Hepatocyte (in vitro differentiated cells): ENCODE results near the gene TMEM239. TPM values are rescaled to one million over a fixed set of nuclear protein-coding genes. Genes with fewer than 3 reads are reported as not detected.
"Not testable (repeated sequence)": the region's sequence is repeated elsewhere in the genome, so short reads cannot be mapped to it uniquely, and the experiment has no call there.

Experiments
- DNase-seq: peaks from one replicate; pipeline ENCODE4 v3.0.0-alpha.2; 2016; ENCODE audit warnings: low spot score
- H2AFZ ChIP-seq: fragments of 200-600 bp; sonication (generic); 2 replicates; pipeline ENCODE4 v1.6.0; 2016; ENCODE audit warnings: antibody characterized with exemption, mild to moderate bottlenecking
- H3K27ac ChIP-seq: fragments of 200-600 bp; sonication (generic); 2 replicates; pipeline ENCODE4 v1.5.1; 2016; ENCODE audit warnings: mild to moderate bottlenecking
- H3K27me3 ChIP-seq: fragments of 200-600 bp; sonication (generic); 2 replicates; pipeline ENCODE4 v1.6.1; 2016
- H3K36me3 ChIP-seq: fragments of 200-600 bp; sonication (generic); replicated peaks from 2 replicates; pipeline ENCODE4 v1.5.1; 2016; ENCODE audit warnings: low read depth; ENCODE audit not compliant: insufficient read depth
- H3K4me1 ChIP-seq: fragments of 200-600 bp; sonication (generic); 2 replicates; pipeline ENCODE4 v1.5.1; 2016; ENCODE audit warnings: mild to moderate bottlenecking, moderate library complexity; ENCODE audit not compliant: insufficient read depth
- H3K4me2 ChIP-seq: fragments of 200-600 bp; sonication (generic); 2 replicates; pipeline ENCODE4 v1.6.0; 2016
- H3K4me3 ChIP-seq: fragments of 200-600 bp; sonication (generic); 2 replicates; pipeline ENCODE4 v1.5.1; 2016; ENCODE audit warnings: mild to moderate bottlenecking
- H3K79me2 ChIP-seq: fragments of 200-600 bp; sonication (generic); 2 replicates; pipeline ENCODE4 v1.6.0; 2017; ENCODE audit warnings: mild to moderate bottlenecking
- H3K9me2 ChIP-seq: fragments of 200-600 bp; sonication (generic); replicated peaks from 2 replicates; pipeline ENCODE4 v1.6.0; 2017; ENCODE audit warnings: mild to moderate bottlenecking; ENCODE audit not compliant: insufficient read depth
- H3K9me3 ChIP-seq: fragments of 200-600 bp; sonication (generic); 2 replicates; pipeline ENCODE4 v1.5.1; 2016; ENCODE audit warnings: low read depth, mild to moderate bottlenecking
- H4K20me1 ChIP-seq: fragments of 200-600 bp; sonication (generic); 2 replicates; pipeline ENCODE4 v1.6.0; 2016; ENCODE audit warnings: mild to moderate bottlenecking; ENCODE audit not compliant: insufficient read depth, poor library complexity, severe bottlenecking
- EZH2 ChIP-seq: fragments of 200-600 bp; sonication (generic); IDR thresholded peaks from 2 replicates; pipeline ENCODE4 v1.6.1; 2016; ENCODE audit warnings: antibody characterized with exemption, mild to moderate bottlenecking, borderline replicate concordance
- EZH2phosphoT487 ChIP-seq: fragments of 200-600 bp; sonication (generic); IDR thresholded peaks from one replicate; pipeline ENCODE4 v1.6.1; 2018; ENCODE audit warnings: antibody characterized with exemption, mild to moderate bottlenecking, low read depth, moderate library complexity; ENCODE audit not compliant: unreplicated experiment, severe bottlenecking
- WGBS: methylation state at CpG from one replicate; pipeline ENCODE4 v1.1.6; 2016; ENCODE audit warnings: low lambda C conversion rate; ENCODE audit errors: missing lambda C conversion rate; 5-methylcytosine and 5-hydroxymethylcytosine counted together
- polyA plus RNA-seq: library from polyadenylated mRNA; unstranded; fragments of >200 nt; fragmentation: Nextera tagmentation; extraction: Ambion mirVana; gene quantifications from 2 replicates; pipeline ENCODE4 v1.2.1, GENCODE V29; 2016
- total RNA-seq: library from RNA; depleted of rRNA; stranded (reverse); fragments of >200 nt; gene quantifications from 2 replicates; pipeline ENCODE4 v1.2.3, GENCODE V29; 2014
- TF ChIP-seq, protein P1 (sequence below): fragments of 200-600 bp; sonication (generic); IDR thresholded peaks from 2 replicates; pipeline ENCODE4 v1.5.1; 2016; ENCODE audit warnings: antibody characterized with exemption, mild to moderate bottlenecking; ENCODE audit not compliant: poor library complexity

TMEM239 gene
- total and polyA plus RNA-seq, 2 experiments from 2014 or later = not detected

- Histone ChIP-seq H3K4me2 (no peak overlapping the region), H3K4me1 (no peaks in the 10 kb centered on the region), H3K4me3 (no peak overlapping the region), H4K20me1 (no peaks in the 10 kb centered on the region), H3K36me3 (no peaks in the 10 kb centered on the region), H3K27me3 (peaks cover 65% of the 10 kb centered on the region), H3K9me2 (no peaks in the 10 kb centered on the region), H3K27ac (no peak overlapping the region), H2AFZ (no peak overlapping the region), H3K9me3 (no peaks in the 10 kb centered on the region), H3K79me2 (no peaks in the 10 kb centered on the region)
- 48% methylated on average over 4 of the region's 4 CpGs for WGBS
- no peak for TF ChIP-seq EZH2phosphoT487
- no peak for TF ChIP-seq EZH2
- TF ChIP-seq, protein P1, sequence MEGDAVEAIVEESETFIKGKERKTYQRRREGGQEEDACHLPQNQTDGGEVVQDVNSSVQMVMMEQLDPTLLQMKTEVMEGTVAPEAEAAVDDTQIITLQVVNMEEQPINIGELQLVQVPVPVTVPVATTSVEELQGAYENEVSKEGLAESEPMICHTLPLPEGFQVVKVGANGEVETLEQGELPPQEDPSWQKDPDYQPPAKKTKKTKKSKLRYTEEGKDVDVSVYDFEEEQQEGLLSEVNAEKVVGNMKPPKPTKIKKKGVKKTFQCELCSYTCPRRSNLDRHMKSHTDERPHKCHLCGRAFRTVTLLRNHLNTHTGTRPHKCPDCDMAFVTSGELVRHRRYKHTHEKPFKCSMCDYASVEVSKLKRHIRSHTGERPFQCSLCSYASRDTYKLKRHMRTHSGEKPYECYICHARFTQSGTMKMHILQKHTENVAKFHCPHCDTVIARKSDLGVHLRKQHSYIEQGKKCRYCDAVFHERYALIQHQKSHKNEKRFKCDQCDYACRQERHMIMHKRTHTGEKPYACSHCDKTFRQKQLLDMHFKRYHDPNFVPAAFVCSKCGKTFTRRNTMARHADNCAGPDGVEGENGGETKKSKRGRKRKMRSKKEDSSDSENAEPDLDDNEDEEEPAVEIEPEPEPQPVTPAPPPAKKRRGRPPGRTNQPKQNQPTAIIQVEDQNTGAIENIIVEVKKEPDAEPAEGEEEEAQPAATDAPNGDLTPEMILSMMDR = no peak
- DNase-seq = no peak
Observed at GRCh38 chr20:2806351-2806701, 9.8 kb upstream of the TMEM239 start.

GRCh38 chr20:2807019-2807418 lies 9.1 kb upstream of the TMEM239 start:
- Histone ChIP-seq H3K27ac (no peak overlapping the region), H3K4me3 (no peak overlapping the region), H3K9me2 (no peaks in the 10 kb centered on the region), H3K9me3 (no peaks in the 10 kb centered on the region), H3K79me2 (no peaks in the 10 kb centered on the region), H3K4me2 (no peak overlapping the region), H4K20me1 (no peaks in the 10 kb centered on the region), H2AFZ (no peak overlapping the region), H3K4me1 (no peaks in the 10 kb centered on the region), H3K36me3 (no peaks in the 10 kb centered on the region), H3K27me3 (peaks cover 59% of the 10 kb centered on the region)
- DNase-seq = no peak
- no peak for TF ChIP-seq EZH2
- TF ChIP-seq EZH2phosphoT487 = no peak
- TF ChIP-seq, protein P1 = no peak
- WGBS = 96% methylated on average over 4 of the region's 4 CpGs

GRCh38 chr20:2807929-2808328 lies 8.2 kb upstream of the TMEM239 start:
- H3K36me3 ChIP-seq, DNase-seq, H3K4me2 ChIP-seq, H2AFZ ChIP-seq, H3K4me1 ChIP-seq, H3K9me3 ChIP-seq, H3K79me2 ChIP-seq, H3K27ac ChIP-seq, H4K20me1 ChIP-seq, H3K4me3 ChIP-seq, H3K9me2 ChIP-seq: not testable (repeated sequence)
- H3K27me3 ChIP-seq = peaks cover 52% of the 10 kb centered on the region
- 91% methylated on average over 8 of the region's 9 CpGs for WGBS

GRCh38 chr20:2809690-2810089 lies 6.5 kb upstream of the TMEM239 start:
- Histone ChIP-seq H3K36me3 (no peaks in the 10 kb centered on the region), H2AFZ (no peak overlapping the region), H3K27me3 (peaks cover 34% of the 10 kb centered on the region), H3K4me1 (no peaks in the 10 kb centered on the region), H3K9me3 (no peaks in the 10 kb centered on the region), H3K79me2 (no peaks in the 10 kb centered on the region), H3K27ac (no peak overlapping the region), H3K4me3 (no peak overlapping the region), H4K20me1 (no peaks in the 10 kb centered on the region), H3K9me2 (no peaks in the 10 kb centered on the region), H3K4me2 (no peak overlapping the region)
- WGBS = 96% methylated on average over 10 of the region's 10 CpGs
- DNase-seq = no peak
- TF ChIP-seq EZH2phosphoT487 = no peak
- TF ChIP-seq EZH2 = no peak
- TF ChIP-seq, protein P1 = no peak
